ENCODE results near the gene INPP5K. TPM values are rescaled to one million over a fixed set of nuclear protein-coding genes. Genes with fewer than 3 reads are reported as not detected.

Gene INPP5K
- total and polyA plus RNA-seq, 2 of the 4 experiments (the other 2 are of a cell fraction), result 14.9 to 17.4 TPM

GRCh38 chr17:1498233-1498632 lies 18.2 kb downstream of the INPP5K start:
- Histone ChIP-seq H3K18ac (ENCODE audit: low read depth, low read length) (no peak overlapping the region), H3K9me1 (ENCODE audit: insufficient read depth, low read length) (peaks cover 5% of the 10 kb centered on the region; the same call in 1 of the 2 replicates), H4K8ac (ENCODE audit: low read depth in 2 of 2, low read length in 2 of 2) (no peak overlapping the region), H3K36me3 (ENCODE audit: control insufficient read depth, insufficient read depth, low read length) (peaks cover 14% of the 10 kb centered on the region), H3K27ac (ENCODE audit: insufficient read depth, low read length) (no peak overlapping the region), H3K14ac (replicated peaks; ENCODE audit: low read depth, low read length) (no peak overlapping the region), H3K27me3 (ENCODE audit: control insufficient read depth, insufficient read depth, low read length) (no peaks in the 10 kb centered on the region), H3K4ac (ENCODE audit: low read depth, low read length) (no peak overlapping the region), H3K4me2 (ENCODE audit: low read depth, low read length) (no peak overlapping the region), H2AK5ac (ENCODE audit: low read depth, low read length) (no peak overlapping the region), H2AFZ (replicated peaks; ENCODE audit: low read length, poor library complexity) (no peak overlapping the region), H2BK120ac (ENCODE audit: low read depth, low read length) (no peak overlapping the region), H2BK15ac (ENCODE audit: low read depth, low read length) (no peak overlapping the region), H4K91ac (ENCODE audit: insufficient read depth, low read depth, low read length) (no peak overlapping the region), H3K4me3 (ENCODE audit: insufficient read depth, low read depth, low read length) (no peak overlapping the region), H3K9ac (ENCODE audit: low read depth, low read length) (no peak overlapping the region), H3K23ac (ENCODE audit: low read depth, low read length) (no peak overlapping the region), H3K79me1 (ENCODE audit: low read depth in 1 of 2, low read length in 2 of 2) (0 out of 4 replicates have a peak, but pooled peaks cover 0 to 5% of the 10 kb centered on the region in 2 experiments), H3K56ac (ENCODE audit: extremely low read depth, insufficient read depth, low read length) (no peak overlapping the region), H4K5ac (ENCODE audit: low read depth, low read length) (no peak overlapping the region), H4K20me1 (ENCODE audit: insufficient read depth, low read length) (0 out of 2 replicates have a peak, but pooled peaks cover 3% of the 10 kb centered on the region), H2BK5ac (ENCODE audit: low read depth, low read length, poor library complexity, severe bottlenecking) (no peak overlapping the region), H3K9me3 (ENCODE audit: control insufficient read depth, insufficient read depth, low read length) (no peaks in the 10 kb centered on the region), H3K4me1 (ENCODE audit: control insufficient read depth, insufficient read depth, low read length) (peaks cover 2% of the 10 kb centered on the region; the same call in 1 of the 2 replicates), H2AK9ac (replicated peaks; ENCODE audit: low read depth, low read length, poor library complexity) (no peak overlapping the region), H2BK20ac (ENCODE audit: low read depth, low read length) (no peak overlapping the region)
- no peak for TF ChIP-seq ELK1 (IDR thresholded peaks at IDR 0.05; ENCODE audit: borderline replicate concordance, low read depth, low read length)
- no peak for TF ChIP-seq MAZ (IDR thresholded peaks at IDR 0.05; ENCODE audit: borderline replicate concordance, low read depth, low read length)
- no peak for TF ChIP-seq RCOR1 (IDR thresholded peaks at IDR 0.05; ENCODE audit: insufficient replicate concordance, low read length)
- no peak for TF ChIP-seq MXI1 (IDR thresholded peaks at IDR 0.05; ENCODE audit: borderline replicate concordance, low read depth, low read length)
- TF ChIP-seq FOS (IDR thresholded peaks at IDR 0.05; ENCODE audit: low read depth, low read length), result no peak
- TF ChIP-seq RFX5 (IDR thresholded peaks at IDR 0.05; ENCODE audit: low read depth, low read length), result no peak
- TF ChIP-seq NFE2L2 (IDR thresholded peaks at IDR 0.05; ENCODE audit: low read depth, low read length), result no peak
- TF ChIP-seq SMC3 (IDR thresholded peaks at IDR 0.05; ENCODE audit: low read depth, low read length), result no peak
- TF ChIP-seq CEBPB (IDR thresholded peaks at IDR 0.05; ENCODE audit: low read depth, low read length), result no peak
- intact Hi-C loops (cut with micrococcal nuclease) (no loop called here), in situ Hi-C loops (cut with MboI; ENCODE audit: low sequenced_read_pairs) (no loop called here), dilution Hi-C loops (cut with HindIII; ENCODE audit: low sequenced_read_pairs, unreplicated experiment) (no loop called here)
- ATAC-seq (ENCODE audit: low read depth) (no peak), DNase-seq (no peak)
- CTCF ChIA-PET, result interaction anchor here (1.0 kb wide), 1 partner anchor 18 kb away, joined by 4 read pairs; the partner anchor contains the start of gene INPP5K
- POLR2A ChIA-PET (ENCODE audit: unreplicated experiment), result no interaction called here
- WGBS, 2 experiments (ENCODE audit: extremely low coverage in 2 of 2, insufficient read length in 1 of 2), result no CpG with 5 or more reads among the region's 2 CpGs
- no TSS peak for BruUV-seq (replicated peaks)

Data from IMR-90 (cell line).